GM19455 (cell line): ENCODE results near the gene TMED7.
"Not testable (repeated sequence)": the region's sequence is repeated elsewhere in the genome, so short reads cannot be mapped to it uniquely, and the experiment has no call there.

Experiments
- ATAC-seq: cut with Tn5 transposase; IDR thresholded peaks from one replicate; pipeline ENCODE4 v1.9.1; 2021; ENCODE audit not compliant: unreplicated experiment

TMED7 gene

GRCh38 chr5:115625579-115626444 lies at the start of gene TMED7:
Gene TMED7, minus strand, starts transcription at chr5:115626036. Its CDS starts 244 bp downstream, at chr5:115625792.
- ATAC-seq, result peak; percentile 91

- ATAC-seq, result not testable (repeated sequence)
Measured at GRCh38 chr5:115674782-115675181, 48.9 kb upstream of the TMED7 start.

GRCh38 chr5:115673596-115673995 lies 47.8 kb upstream of the TMED7 start:
- no peak for ATAC-seq

- no peak for ATAC-seq
Measured at GRCh38 chr5:115671939-115672338, 46.1 kb upstream of the TMED7 start.

- no peak for ATAC-seq
Measured at GRCh38 chr5:115666023-115666422, 40.2 kb upstream of the TMED7 start.

- no peak for ATAC-seq
Measured at GRCh38 chr5:115661563-115661962, 35.7 kb upstream of the TMED7 start.

GRCh38 chr5:115661101-115661500 lies 35.3 kb upstream of the TMED7 start:
- ATAC-seq, result no peak

- ATAC-seq, result no peak
Measured at GRCh38 chr5:115657881-115658233, 32.0 kb upstream of the TMED7 start.

- ATAC-seq, result no peak
Measured at GRCh38 chr5:115657125-115657880, 31.5 kb upstream of the TMED7 start.

GRCh38 chr5:115656404-115656803 lies 30.6 kb upstream of the TMED7 start:
- no peak for ATAC-seq

GRCh38 chr5:115655994-115656393 lies 30.2 kb upstream of the TMED7 start:
- ATAC-seq, result no peak

GRCh38 chr5:115649541-115649940 lies 23.7 kb upstream of the TMED7 start:
- ATAC-seq, result no peak

- ATAC-seq, result no peak
Measured at GRCh38 chr5:115648056-115648455, 22.2 kb upstream of the TMED7 start.

- not testable (repeated sequence) for ATAC-seq
Measured at GRCh38 chr5:115645386-115645785, 19.6 kb upstream of the TMED7 start.

- ATAC-seq, result no peak
Measured at GRCh38 chr5:115644046-115644445, 18.2 kb upstream of the TMED7 start.

GRCh38 chr5:115641948-115642347 lies 16.1 kb upstream of the TMED7 start:
- no peak for ATAC-seq

GRCh38 chr5:115640274-115640673 lies 14.4 kb upstream of the TMED7 start:
- no peak for ATAC-seq

- no peak for ATAC-seq
Measured at GRCh38 chr5:115639377-115639776, 13.5 kb upstream of the TMED7 start.

- no peak for ATAC-seq
Measured at GRCh38 chr5:115637507-115637906, 11.7 kb upstream of the TMED7 start.

GRCh38 chr5:115636008-115636407 lies 10.2 kb upstream of the TMED7 start:
- ATAC-seq, result no peak

GRCh38 chr5:115634343-115635132 lies 8.7 kb upstream of the TMED7 start:
- ATAC-seq, result peak; percentile 70
